SK-N-MC (cell line): ENCODE data around the gene ADAMTSL1.

ENCODE experiments used
- DNase-seq: peaks from one replicate; pipeline ENCODE4 v3.0.0-alpha.2; 2011; ENCODE audit warnings: low read depth, low spot score
- H3K27ac ChIP-seq: fragments of 200-600 bp; sonication (generic); 2 replicates; pipeline ENCODE4 v1.5.1; 2016; ENCODE audit warnings: mixed run types
- H3K36me3 ChIP-seq: fragments of 200-600 bp; sonication (generic); 2 replicates; pipeline ENCODE4 v1.6.1; 2017; ENCODE audit warnings: antibody characterized with exemption, low read length, mixed read lengths; ENCODE audit not compliant: insufficient read depth
- H3K4me3 ChIP-seq: fragments of 200-600 bp; sonication (generic); 2 replicates; pipeline ENCODE4 v1.5.1; 2016
- H3K9ac ChIP-seq: fragments of 200-600 bp; sonication (generic); 2 replicates; pipeline ENCODE4 v1.8.0; 2017; ENCODE audit warnings: mixed run types, mixed read lengths; ENCODE audit not compliant: insufficient read length
- H3K9me3 ChIP-seq: fragments of 200-600 bp; sonication (generic); 2 replicates; pipeline ENCODE4 v1.6.1; 2017; ENCODE audit warnings: low read depth, mild to moderate bottlenecking, antibody characterized with exemption, low read length, moderate library complexity, mixed read lengths
- EZH2 ChIP-seq: fragments of 200-600 bp; sonication (generic); IDR thresholded peaks from one replicate; pipeline ENCODE4 v1.6.1; 2017; ENCODE audit warnings: antibody characterized with exemption
- FOXP2 ChIP-seq: optimal IDR thresholded peaks from 2 replicates; pipeline ENCODE3; 2011; ENCODE audit warnings: mild to moderate bottlenecking, moderate library complexity; ENCODE audit not compliant: insufficient read depth; ENCODE audit errors: extremely low read length, control extremely low read depth
- POLR2AphosphoS5 ChIP-seq: IDR thresholded peaks from 2 replicates; pipeline ENCODE4 v1.6.1; 2012; ENCODE audit warnings: mild to moderate bottlenecking, low read depth, low read length, borderline replicate concordance

The ADAMTSL1 gene

GRCh38 chr9:18849890-18850677 lies 376.1 kb downstream of the ADAMTSL1 start:
- Histone ChIP-seq H3K36me3 (no peaks in the 10 kb centered on the region), H3K9me3 (no peaks in the 10 kb centered on the region), H3K27ac (no peak overlapping the region), H3K9ac (no peak overlapping the region), H3K4me3 (no peak overlapping the region)
- no peak for DNase-seq
- no peak for TF ChIP-seq FOXP2

GRCh38 chr9:18851069-18851795 lies 377.3 kb downstream of the ADAMTSL1 start:
- no peak overlapping the region for H3K9ac ChIP-seq
- no peaks in the 10 kb centered on the region for H3K36me3 ChIP-seq
- no peak for TF ChIP-seq POLR2AphosphoS5
- DNase-seq = no peak
- no peak overlapping the region for H3K4me3 ChIP-seq
- no peak overlapping the region for H3K27ac ChIP-seq
- no peaks in the 10 kb centered on the region for H3K9me3 ChIP-seq

- Histone ChIP-seq H3K36me3 (no peaks in the 10 kb centered on the region), H3K27ac (no peak overlapping the region), H3K4me3 (no peak overlapping the region), H3K9ac (no peak overlapping the region), H3K9me3 (no peaks in the 10 kb centered on the region)
- no peak for DNase-seq
- TF ChIP-seq POLR2AphosphoS5 = no peak
- TF ChIP-seq FOXP2 = no peak
- TF ChIP-seq EZH2 = no peak
These were observed 381.7 kb downstream of the ADAMTSL1 start for GRCh38 chr9:18855656-18856055.

- Histone ChIP-seq H3K27ac (no peak overlapping the region), H3K36me3 (no peaks in the 10 kb centered on the region), H3K4me3 (no peak overlapping the region), H3K9me3 (no peaks in the 10 kb centered on the region), H3K9ac (no peak overlapping the region)
- TF ChIP-seq FOXP2 (no peak), POLR2AphosphoS5 (no peak), EZH2 (no peak)
- no peak for DNase-seq
These were observed 383.4 kb downstream of the ADAMTSL1 start for GRCh38 chr9:18857334-18857733.

GRCh38 chr9:18857769-18858168 lies 383.8 kb downstream of the ADAMTSL1 start:
- no peak for DNase-seq
- no peak overlapping the region for H3K4me3 ChIP-seq
- no peaks in the 10 kb centered on the region for H3K36me3 ChIP-seq
- TF ChIP-seq FOXP2 = no peak
- TF ChIP-seq EZH2 = no peak
- TF ChIP-seq POLR2AphosphoS5 = no peak
- H3K27ac ChIP-seq = no peak overlapping the region
- H3K9me3 ChIP-seq = no peaks in the 10 kb centered on the region
- no peak overlapping the region for H3K9ac ChIP-seq

- no peaks in the 10 kb centered on the region for H3K9me3 ChIP-seq
- no peak for DNase-seq
- H3K4me3 ChIP-seq = no peak overlapping the region
- TF ChIP-seq POLR2AphosphoS5 (no peak), EZH2 (no peak), FOXP2 (no peak)
- H3K27ac ChIP-seq = no peak overlapping the region
- no peak overlapping the region for H3K9ac ChIP-seq
- H3K36me3 ChIP-seq = no peaks in the 10 kb centered on the region
These were observed 387.9 kb downstream of the ADAMTSL1 start for GRCh38 chr9:18861609-18862544.

GRCh38 chr9:18863791-18864190 lies 389.8 kb downstream of the ADAMTSL1 start:
- no peaks in the 10 kb centered on the region for H3K9me3 ChIP-seq
- no peak for DNase-seq
- no peak overlapping the region for H3K9ac ChIP-seq
- H3K4me3 ChIP-seq = no peak overlapping the region
- H3K36me3 ChIP-seq = no peaks in the 10 kb centered on the region
- TF ChIP-seq POLR2AphosphoS5 (no peak), FOXP2 (no peak), EZH2 (no peak)
- H3K27ac ChIP-seq = no peak overlapping the region

- no peaks in the 10 kb centered on the region for H3K36me3 ChIP-seq
- no peak for TF ChIP-seq FOXP2
- TF ChIP-seq EZH2 = no peak
- TF ChIP-seq POLR2AphosphoS5 = no peak
- no peak for DNase-seq
These were observed 390.6 kb downstream of the ADAMTSL1 start for GRCh38 chr9:18864516-18864915.

More at GRCh38 chr9:18864516-18864915, 390.6 kb downstream of the ADAMTSL1 start:
- H3K9me3 ChIP-seq = no peaks in the 10 kb centered on the region
- H3K27ac ChIP-seq = no peak overlapping the region
- no peak overlapping the region for H3K9ac ChIP-seq
- no peak overlapping the region for H3K4me3 ChIP-seq
